Tibial nerve (tissue), 4 donors: ENCODE measurements around the gene CAMTA1. TPM values are rescaled to one million over a fixed set of nuclear protein-coding genes. Genes with fewer than 3 reads are reported as not detected.

Source experiments
- DNase-seq, 2 donors: peaks; one replicate each; pipeline ENCODE4 v3.0.0-alpha.2; 2019; ENCODE audit warnings: low spot score in 2 of 2
- H3K27ac ChIP-seq, 4 donors: fragments of 200-600 bp; sonication (generic) in 3 of 4; one replicate each; pipeline ENCODE4 v1.5.1; 2017 to 2019; ENCODE audit warnings: mild to moderate bottlenecking in 1 of 4
- H3K27me3 ChIP-seq, 2 donors: fragments of 200-600 bp; sonication (generic) in 1 of 2; one replicate each; pipeline versions ENCODE4 v1.5.1 to v1.6.0; 2017 to 2019
- H3K36me3 ChIP-seq, 3 donors: fragments of 200-600 bp; sonication (generic); one replicate each; pipeline ENCODE4 v1.5.1; 2018 to 2019
- H3K4me1 ChIP-seq, 4 donors: fragments of 200-600 bp; sonication (generic) in 3 of 4; one replicate each; pipeline ENCODE4 v1.5.1; 2017 to 2019
- H3K4me3 ChIP-seq, 4 donors: fragments of 200-600 bp; sonication (generic) in 3 of 4; one replicate each; pipeline ENCODE4 v1.5.1; 2017 to 2019; ENCODE audit warnings: mild to moderate bottlenecking in 1 of 4, moderate library complexity in 1 of 4
- H3K9me3 ChIP-seq, 4 donors: fragments of 200-600 bp; sonication (generic) in 3 of 4; one replicate each; pipeline ENCODE4 v1.5.1; 2017 to 2019
- CTCF ChIP-seq, 5 experiments: fragments of 200-600 bp in 3 of 5; fragments of 450-650 bp in 2 of 5; sonication (generic) in 3 of 5; IDR thresholded peaks; one replicate each; pipeline ENCODE4 v1.5.1; 2016 to 2019; ENCODE audit warnings: antibody characterized with exemption in 5 of 5, mild to moderate bottlenecking in 3 of 5, moderate library complexity in 2 of 5
- EP300 ChIP-seq, 2 donors: sonication (generic); formaldehyde crosslinking; IDR thresholded peaks; one replicate each; pipeline ENCODE4 v1.6.1; 2017; ENCODE audit warnings: antibody characterized with exemption in 2 of 2, mild to moderate bottlenecking in 1 of 2
- POLR2A ChIP-seq, 2 donors: fragments of 450-650 bp; IDR thresholded peaks; one replicate each; pipeline ENCODE4 v1.6.1; 2017; ENCODE audit warnings: antibody characterized with exemption in 2 of 2, mild to moderate bottlenecking in 2 of 2, moderate library complexity in 2 of 2
- WGBS, 2 donors: methylation state at CpG; one replicate each; pipeline ENCODE4 v1.1.5; 2018; 5-methylcytosine and 5-hydroxymethylcytosine counted together
- total RNA-seq, 4 donors: library from RNA; depleted of rRNA; stranded (reverse); fragments of >200 nt; gene quantifications; one replicate each; pipeline ENCODE4 v1.1.0, GENCODE V29; 2016

CAMTA1 gene
- total RNA-seq, 4 donors from 2014 or later, result 41.8 to 104 (median 87.2) TPM

GRCh38 chr1:6988796-6989195, 203.5 kb downstream of the CAMTA1 start:
- no peak for DNase-seq
- no peaks in the 10 kb centered on the region for H3K27me3 ChIP-seq
- H3K4me3 ChIP-seq, result no peak overlapping the region
- no peak overlapping the region for H3K27ac ChIP-seq
- H3K4me1 ChIP-seq, result peaks cover 0 to 7% (median 0%) of the 10 kb centered on the region in 4 donors
- 67 to 74% methylated on average over 3 of the region's 3 CpGs for WGBS, 2 donors
- no peaks in the 10 kb centered on the region for H3K36me3 ChIP-seq
- peaks cover 0 to 7% (median 0%) of the 10 kb centered on the region in 4 donors for H3K9me3 ChIP-seq
- TF ChIP-seq EP300 (IDR thresholded peaks at IDR 0.05), result no peak
- no peak for TF ChIP-seq CTCF (IDR thresholded peaks at IDR 0.05)
- no peak for TF ChIP-seq POLR2A (IDR thresholded peaks at IDR 0.05)

GRCh38 chr1:6989212-6990159, 204.2 kb downstream of the CAMTA1 start:
- TF ChIP-seq POLR2A (IDR thresholded peaks at IDR 0.05), result no peak
- no peak for TF ChIP-seq CTCF (IDR thresholded peaks at IDR 0.05)
- no peak for TF ChIP-seq EP300 (IDR thresholded peaks at IDR 0.05)
- Histone ChIP-seq H3K27ac (no peak overlapping the region), H3K4me3 (no peak overlapping the region), H3K36me3 (no peaks in the 10 kb centered on the region), H3K4me1 (peaks cover 0 to 7% (median 0%) of the 10 kb centered on the region in 4 donors), H3K9me3 (peaks cover 0 to 10% (median 0%) of the 10 kb centered on the region in 4 donors), H3K27me3 (no peaks in the 10 kb centered on the region)
- WGBS, 2 donors, result 57 to 61% methylated on average over 13 of the region's 13 CpGs
- no peak for DNase-seq

- 19 to 35% methylated on average over 1 of the region's 1 CpG for WGBS, 2 donors
- TF ChIP-seq POLR2A (IDR thresholded peaks at IDR 0.05) (no peak), EP300 (IDR thresholded peaks at IDR 0.05) (no peak), CTCF (IDR thresholded peaks at IDR 0.05) (no peak)
- H3K27ac ChIP-seq, result no peak overlapping the region
Observed at GRCh38 chr1:6991266-6991665, 206.0 kb downstream of the CAMTA1 start.

GRCh38 chr1:6995789-6996188, 210.5 kb downstream of the CAMTA1 start:
- no peaks in the 10 kb centered on the region for H3K36me3 ChIP-seq
- peaks cover 0 to 7% (median 0%) of the 10 kb centered on the region in 4 donors for H3K9me3 ChIP-seq
- H3K27me3 ChIP-seq, result no peaks in the 10 kb centered on the region
- 86 to 88% methylated on average over 5 of the region's 5 CpGs for WGBS, 2 donors
- TF ChIP-seq CTCF (IDR thresholded peaks at IDR 0.05) (no peak), POLR2A (IDR thresholded peaks at IDR 0.05) (no peak), EP300 (IDR thresholded peaks at IDR 0.05) (no peak)
- no peak overlapping the region for H3K4me3 ChIP-seq
- no peak for DNase-seq
- no peak overlapping the region for H3K27ac ChIP-seq
- H3K4me1 ChIP-seq, result peaks cover 0 to 6% (median 0%) of the 10 kb centered on the region in 4 donors

More at GRCh38 chr1:6991266-6991665, 206.0 kb downstream of the CAMTA1 start:
- no peak for DNase-seq
- Histone ChIP-seq H3K36me3 (no peaks in the 10 kb centered on the region), H3K27me3 (no peaks in the 10 kb centered on the region), H3K9me3 (peaks cover 0 to 10% (median 0%) of the 10 kb centered on the region in 4 donors), H3K4me1 (peaks cover 0 to 7% (median 0%) of the 10 kb centered on the region in 4 donors), H3K4me3 (no peak overlapping the region)

GRCh38 chr1:6996371-6996770, 211.1 kb downstream of the CAMTA1 start:
- Histone ChIP-seq H3K27me3 (no peaks in the 10 kb centered on the region), H3K36me3 (no peaks in the 10 kb centered on the region), H3K27ac (no peak overlapping the region), H3K4me3 (no peak overlapping the region), H3K4me1 (peaks cover 0 to under 1% (median 0%) of the 10 kb centered on the region in 4 donors), H3K9me3 (peaks cover 0 to 7% (median 0%) of the 10 kb centered on the region in 4 donors)
- no peak for TF ChIP-seq CTCF (IDR thresholded peaks at IDR 0.05)
- TF ChIP-seq EP300 (IDR thresholded peaks at IDR 0.05), result no peak
- no peak for TF ChIP-seq POLR2A (IDR thresholded peaks at IDR 0.05)
- no peak for DNase-seq
